Activated CD8-positive, alpha-beta memory T cell treated with anti-CD3 and anti-CD28 coated beads for 36 hours (primary cell): ENCODE data around the gene CCNI. TPM values are rescaled to one million over a fixed set of nuclear protein-coding genes. Genes with fewer than 3 reads are reported as not detected.
"Not testable (repeated sequence)": the region's sequence is repeated elsewhere in the genome, so short reads cannot be mapped to it uniquely, and the experiment has no call there.

Experiments used
- CTCF ChIA-PET: fragments of 350-600 bp; sonication (Branson Sonifier 250); formaldehyde crosslinking; loops from one replicate; lab custom pipeline; 2021; ENCODE audit warnings: antibody characterized with exemption; lab: Charles Lee
- POLR2A ChIA-PET: fragments of 350-600 bp; sonication (Branson Sonifier 250); formaldehyde crosslinking; loops from one replicate; lab custom pipeline; 2021; ENCODE audit warnings: antibody characterized with exemption; lab: Charles Lee
- total RNA-seq, 2 experiments: library from RNA; stranded (reverse); gene quantifications; one replicate each; pipeline ENCODE4 v1.2.3, GENCODE V29; 2021

The CCNI gene
- total RNA-seq, 2 experiments from 2014 or later: 203 to 209 TPM

- CTCF ChIA-PET, POLR2A ChIA-PET: not testable (repeated sequence)
These were observed 11.2 kb upstream of the CCNI start for GRCh38 chr4:77087027-77087426.

GRCh38 chr4:77084019-77084639 is 8.3 kb upstream of the CCNI start:
- POLR2A ChIA-PET: no interaction called here
- CTCF ChIA-PET: no interaction called here

- ChIA-PET POLR2A (no interaction called here), CTCF (no interaction called here)
These were observed 7.3 kb upstream of the CCNI start for GRCh38 chr4:77082886-77083608.

DNA sequence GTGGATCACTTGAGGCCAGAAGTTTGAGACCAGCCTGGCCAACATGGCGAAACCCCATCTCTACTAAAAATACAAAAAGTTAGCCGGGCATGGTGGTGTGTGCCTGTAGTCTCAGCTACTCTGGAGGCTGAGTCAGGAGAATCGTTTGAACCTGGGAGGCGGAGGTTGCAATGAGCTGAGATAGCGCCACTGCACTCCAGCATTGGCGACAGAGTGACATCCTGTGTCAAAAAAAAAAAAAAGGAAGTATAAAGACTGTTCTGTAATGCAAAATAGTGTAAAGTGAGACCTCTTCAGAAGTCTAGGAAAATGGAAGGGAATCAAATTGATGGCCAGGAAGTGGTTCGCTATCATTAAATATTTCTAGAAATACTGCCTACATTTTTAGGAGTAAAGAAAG is 5.0 kb upstream of the CCNI start:
- CTCF ChIA-PET: interaction anchor here (2.3 kb wide), 1 partner anchor 122 kb away, joined by 5 read pairs; no protein-coding TSS in a partner anchor
- POLR2A ChIA-PET: not testable (repeated sequence)

GRCh38 chr4:77079281-77079680 is 3.5 kb upstream of the CCNI start:
- POLR2A ChIA-PET: no interaction called here
- CTCF ChIA-PET: interaction anchor here (0.7 kb wide), 1 partner anchor 122 kb away, joined by 3 read pairs; no protein-coding TSS in a partner anchor

- CTCF ChIA-PET: interaction anchor here (0.7 kb wide), 1 partner anchor 122 kb away, joined by 3 read pairs; no protein-coding TSS in a partner anchor
These were observed 2.6 kb upstream of the CCNI start for GRCh38 chr4:77078401-77078800.

GRCh38 chr4:77076889-77077635 is 1.3 kb upstream of the CCNI start:
- ChIA-PET CTCF (no interaction called here), POLR2A (no interaction called here)

More at GRCh38 chr4:77078401-77078800, 2.6 kb upstream of the CCNI start:
- POLR2A ChIA-PET: no interaction called here

DNA sequence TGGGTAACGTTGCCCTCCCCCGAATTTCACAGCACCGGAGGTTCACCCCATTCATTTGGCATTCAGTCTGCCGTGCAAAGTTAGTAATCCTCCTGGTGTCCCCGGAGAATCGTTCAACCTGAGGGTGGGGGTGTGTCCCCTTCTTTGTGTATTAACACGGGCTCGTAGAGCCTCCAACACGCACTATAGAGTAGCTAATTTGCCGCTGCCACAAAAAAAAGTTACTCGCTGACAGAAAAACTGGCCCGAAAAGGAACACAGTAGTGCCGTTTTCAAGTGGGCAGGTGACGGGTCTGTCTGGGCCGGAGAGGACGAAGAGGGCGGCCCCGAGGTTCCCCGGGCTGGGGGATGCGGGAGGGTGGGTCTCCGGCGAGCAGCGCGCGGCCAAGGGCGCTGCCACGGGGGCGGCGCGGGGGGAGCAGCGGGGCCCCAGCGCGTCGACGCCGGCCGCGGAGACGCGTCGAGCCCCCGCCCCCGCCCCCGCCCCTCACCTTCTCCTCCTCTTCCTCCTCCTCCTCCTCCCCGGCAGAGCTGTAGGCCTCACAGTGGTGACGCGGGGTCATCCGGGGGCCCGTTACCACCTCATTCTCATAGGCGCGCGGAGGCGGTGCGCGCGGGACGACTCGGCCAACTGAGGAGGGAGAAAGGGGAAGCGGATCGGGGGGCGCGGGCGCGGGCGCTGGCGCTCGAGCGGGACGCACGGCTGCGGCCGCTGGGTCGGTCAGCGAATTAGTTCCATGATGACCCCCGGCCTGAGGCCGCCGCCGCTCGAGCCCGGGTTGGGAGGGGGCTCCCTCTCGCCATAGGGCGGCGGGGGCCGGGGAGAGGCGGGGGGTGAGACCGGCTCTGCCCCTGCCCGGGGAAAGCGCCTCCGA is 571 bp downstream of the CCNI start:
- POLR2A ChIA-PET: interaction anchor here (0.5 to 1.3 kb wide), 4 partner anchors 19 to 322 kb away, joined by 3 to 6 read pairs (median 4); no protein-coding TSS in a partner anchor
- CTCF ChIA-PET: interaction anchor here (0.6 kb wide), 1 partner anchor 11 kb away, joined by 3 read pairs; no protein-coding TSS in a partner anchor

DNA sequence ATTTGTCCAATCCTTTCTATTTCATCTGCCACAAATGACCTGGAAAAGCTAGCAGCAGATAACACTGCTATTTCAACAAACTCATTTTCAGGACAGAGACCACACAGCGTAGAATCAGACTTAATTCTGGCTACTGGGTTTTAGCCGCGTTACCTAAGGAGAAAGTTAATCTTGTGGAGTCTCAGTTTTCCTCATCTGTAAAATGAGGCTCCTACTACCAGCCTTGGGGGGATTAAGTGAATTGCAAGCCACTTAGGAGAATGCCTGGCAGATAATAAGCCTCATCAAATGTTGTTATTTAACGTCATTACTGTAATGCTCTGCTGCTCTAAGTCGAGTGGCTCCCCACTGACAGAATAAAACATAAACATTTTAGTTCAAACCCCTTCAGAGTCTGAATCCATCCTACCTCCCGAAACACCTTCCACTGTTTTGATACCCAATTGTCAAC is 1.4 kb downstream of the CCNI start:
- ChIA-PET POLR2A (interaction anchor here (0.7 to 1.3 kb wide), 2 partner anchors 18 to 81 kb away, joined by 4 to 6 read pairs; no protein-coding TSS in a partner anchor), CTCF (no interaction called here)

- POLR2A ChIA-PET: interaction anchor here (0.6 to 1.3 kb wide), 2 partner anchors 19 to 81 kb away, joined by 3 to 6 read pairs; no protein-coding TSS in a partner anchor
- CTCF ChIA-PET: no interaction called here
These were observed 1.8 kb downstream of the CCNI start for GRCh38 chr4:77073981-77074380.

DNA sequence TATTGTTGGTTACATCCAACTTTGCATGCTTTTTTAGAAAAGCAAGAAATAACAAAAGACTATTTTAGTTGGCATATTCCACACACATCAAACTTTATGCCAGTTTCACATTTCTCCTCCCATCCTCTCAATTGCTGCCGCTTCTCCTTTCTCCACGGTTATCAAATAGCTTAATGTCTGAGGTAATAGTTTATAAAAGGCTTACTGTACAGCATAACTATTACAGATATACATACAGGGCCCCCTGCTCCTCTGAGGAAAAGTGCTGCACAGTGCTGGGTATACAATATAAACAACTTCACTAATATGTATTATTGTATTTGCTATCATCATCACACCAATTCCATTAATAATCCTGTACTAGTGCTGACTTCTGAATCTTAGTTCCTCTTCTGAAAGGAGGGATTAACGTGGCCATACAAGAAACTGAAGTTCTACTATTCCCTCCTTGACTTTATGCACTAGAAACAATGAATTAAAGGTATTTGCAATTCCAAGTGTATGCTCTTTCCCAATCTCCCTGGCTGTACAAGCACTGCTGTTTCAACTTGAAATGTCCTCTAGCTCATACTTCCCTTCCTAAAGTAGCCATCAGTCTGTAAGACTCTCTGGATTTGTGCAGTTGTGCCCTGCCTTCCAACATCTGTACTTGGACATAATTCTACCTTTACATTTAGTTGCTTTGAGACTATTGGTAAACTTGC is 2.5 kb downstream of the CCNI start:
- CTCF ChIA-PET: no interaction called here
- POLR2A ChIA-PET: interaction anchor here (0.6 kb wide), 1 partner anchor 20 kb away, joined by 3 read pairs; no protein-coding TSS in a partner anchor

DNA sequence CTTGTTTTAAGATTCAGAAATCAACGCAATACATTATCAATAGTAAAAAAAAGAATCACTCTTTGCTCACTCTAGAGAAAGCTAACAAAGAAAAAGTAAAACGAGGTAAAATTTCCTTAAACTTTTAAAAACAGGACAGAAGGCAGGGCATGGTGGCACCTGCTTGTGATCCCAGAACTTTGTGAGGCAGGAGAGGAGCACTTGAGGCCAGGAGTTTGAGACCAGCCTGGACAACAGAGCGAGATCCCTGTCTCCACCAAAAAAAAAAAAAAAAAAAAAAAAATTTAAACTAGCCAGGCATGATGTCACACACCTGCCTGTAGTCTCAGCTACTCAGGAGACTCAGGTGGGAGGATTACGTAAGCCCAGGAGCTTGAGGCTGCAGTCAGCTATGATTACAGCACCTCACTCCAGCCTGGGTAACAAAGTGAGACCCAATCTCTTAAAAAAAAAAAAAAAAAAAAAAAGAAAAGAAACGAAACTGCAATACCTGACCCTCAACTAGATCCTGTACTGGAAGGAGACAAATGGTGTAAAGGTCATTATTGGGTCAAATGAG is 3.5 kb downstream of the CCNI start:
- POLR2A ChIA-PET: interaction anchor here (0.6 kb wide), 1 partner anchor 61 kb away, joined by 5 read pairs; no protein-coding TSS in a partner anchor

DNA sequence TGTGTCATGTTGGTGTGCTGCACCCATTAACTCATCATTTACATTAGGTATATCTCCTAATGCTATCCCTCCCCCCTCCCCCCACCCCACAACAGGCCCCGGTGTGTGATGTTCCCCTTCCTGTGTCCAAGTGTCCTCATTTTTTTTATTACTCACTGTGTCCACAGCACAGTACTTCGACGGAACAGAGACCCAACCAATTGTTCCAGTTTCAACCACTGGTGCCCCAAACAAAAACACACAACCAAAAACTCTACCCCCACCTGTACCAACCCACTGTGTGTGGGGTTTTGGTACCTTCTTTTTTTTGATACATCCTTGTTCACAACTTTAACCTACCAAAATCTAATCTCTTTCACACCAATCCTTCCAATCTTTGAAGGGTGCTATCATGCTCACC is 6.3 kb downstream of the CCNI start:
- CTCF ChIA-PET: not testable (repeated sequence)
- POLR2A ChIA-PET: interaction anchor here (0.7 kb wide), 1 partner anchor 283 kb away, joined by 8 read pairs; no protein-coding TSS in a partner anchor

More for the DNA sequence above, 3.5 kb downstream of the CCNI start:
- CTCF ChIA-PET: interaction anchor here (0.7 kb wide), 1 partner anchor 130 kb away, joined by 3 read pairs; no protein-coding TSS in a partner anchor

DNA sequence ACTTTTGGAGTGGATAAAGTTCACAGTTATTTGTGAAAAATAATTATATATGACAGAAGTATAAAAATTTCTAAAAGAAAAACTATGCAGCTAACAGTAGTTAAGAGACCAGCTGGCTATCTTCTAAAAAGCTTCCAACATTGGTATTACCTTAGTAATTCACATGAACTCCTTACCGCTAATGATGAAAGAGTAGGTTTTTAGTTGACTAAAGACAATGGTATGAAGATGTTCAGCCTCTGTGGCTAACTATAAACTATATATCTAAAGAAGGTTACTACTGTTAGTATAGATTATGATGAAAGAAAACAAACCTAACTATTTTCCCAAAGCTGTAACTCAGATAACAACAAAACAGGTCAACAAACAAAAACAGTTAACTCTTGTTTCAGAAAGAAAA is 10.4 kb downstream of the CCNI start:
- ChIA-PET POLR2A (no interaction called here), CTCF (no interaction called here)

- CTCF ChIA-PET: interaction anchor here (0.6 kb wide), 1 partner anchor 71 kb away, joined by 4 read pairs; no protein-coding TSS in a partner anchor
These were observed 12.9 kb downstream of the CCNI start for GRCh38 chr4:77062856-77063255.

GRCh38 chr4:77052352-77052751 is 23.4 kb downstream of the CCNI start:
- ChIA-PET POLR2A (no interaction called here), CTCF (interaction anchor here (0.7 to 1.2 kb wide), 2 partner anchors 126 to 151 kb away, joined by 3 to 4 read pairs; no protein-coding TSS in a partner anchor)

More at GRCh38 chr4:77062856-77063255, 12.9 kb downstream of the CCNI start:
- POLR2A ChIA-PET: no interaction called here

DNA sequence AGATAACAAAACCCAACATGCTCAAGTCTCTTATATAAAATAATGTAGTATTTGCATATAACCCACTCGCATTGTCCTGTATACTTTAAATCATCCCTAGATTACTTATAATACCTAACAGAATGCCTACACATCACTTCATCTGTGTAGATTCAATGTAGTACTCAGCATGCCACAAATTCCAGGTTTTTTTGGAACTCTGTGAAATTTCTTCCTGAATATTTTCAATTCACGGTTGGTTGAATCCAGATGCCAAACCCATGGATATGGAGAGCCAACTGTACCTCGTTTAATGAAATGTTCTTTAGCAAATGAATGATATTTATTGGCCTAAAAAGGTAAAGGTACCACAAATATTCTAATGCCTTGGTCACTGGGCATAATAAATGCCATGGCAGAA is 24.8 kb downstream of the CCNI start:
- CTCF ChIA-PET: no interaction called here

More for the DNA sequence above, 24.8 kb downstream of the CCNI start:
- POLR2A ChIA-PET: no interaction called here
